Brain microvascular endothelial cell (primary cell): ENCODE results near the gene UEVLD.

Experiments used
- DNase-seq: peaks from one replicate; pipeline ENCODE4 v3.0.0-alpha.2; 2020
- H3K27ac ChIP-seq: fragments of 250-450 bp; sonication (Bioruptor Pico); 2 replicates; pipeline ENCODE4 v1.5.1; 2020; ENCODE audit warnings: mild to moderate bottlenecking, moderate library complexity
- H3K27me3 ChIP-seq: fragments of 250-450 bp; sonication (Bioruptor Pico); replicated peaks from 2 replicates; pipeline ENCODE4 v1.5.1; 2020; ENCODE audit warnings: mild to moderate bottlenecking
- H3K36me3 ChIP-seq: fragments of 250-450 bp; sonication (Bioruptor Pico); replicated peaks from 2 replicates; pipeline ENCODE4 v1.5.1; 2020; ENCODE audit warnings: mild to moderate bottlenecking
- H3K4me3 ChIP-seq: 2 replicates; pipeline ENCODE4 v1.5.1; 2011; ENCODE audit warnings: low read depth, mild to moderate bottlenecking, control low read depth, low read length, moderate library complexity
- in situ Hi-C: cut with HindIII; loops from 2 replicates; pipeline ENCODE4 v1.10.0; 2017; ENCODE audit warnings: low sequenced_read_pairs, low pct_ligation_motif_present
- TF ChIP-seq, protein P1 (sequence below): IDR thresholded peaks from 2 replicates; pipeline ENCODE4 v1.5.1; 2011; ENCODE audit warnings: low read depth, mild to moderate bottlenecking, moderate library complexity, low read length, control low read depth, inconsistent platforms; ENCODE audit errors: missing control alignments

The UEVLD gene

DNA sequence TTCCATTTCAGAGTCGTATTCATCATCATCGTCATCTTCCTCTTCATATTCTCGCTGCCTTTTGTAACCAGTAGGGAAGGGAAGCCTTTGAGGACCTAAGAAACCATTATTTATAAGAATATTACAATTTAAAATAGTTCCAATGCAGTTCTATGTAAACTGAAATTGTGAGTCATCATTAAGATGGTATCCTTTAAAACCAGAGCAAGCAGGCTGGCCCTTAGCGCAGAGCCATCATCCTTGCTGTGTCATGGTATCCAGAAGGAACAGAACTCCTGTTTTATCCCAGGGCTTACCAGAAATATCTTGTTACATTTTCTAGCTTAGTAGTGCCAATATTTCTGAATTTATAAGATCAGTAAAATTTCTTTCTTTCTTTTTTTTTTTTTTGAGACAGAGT lies 23.9 kb upstream of the UEVLD start:
- TF ChIP-seq, protein P1, sequence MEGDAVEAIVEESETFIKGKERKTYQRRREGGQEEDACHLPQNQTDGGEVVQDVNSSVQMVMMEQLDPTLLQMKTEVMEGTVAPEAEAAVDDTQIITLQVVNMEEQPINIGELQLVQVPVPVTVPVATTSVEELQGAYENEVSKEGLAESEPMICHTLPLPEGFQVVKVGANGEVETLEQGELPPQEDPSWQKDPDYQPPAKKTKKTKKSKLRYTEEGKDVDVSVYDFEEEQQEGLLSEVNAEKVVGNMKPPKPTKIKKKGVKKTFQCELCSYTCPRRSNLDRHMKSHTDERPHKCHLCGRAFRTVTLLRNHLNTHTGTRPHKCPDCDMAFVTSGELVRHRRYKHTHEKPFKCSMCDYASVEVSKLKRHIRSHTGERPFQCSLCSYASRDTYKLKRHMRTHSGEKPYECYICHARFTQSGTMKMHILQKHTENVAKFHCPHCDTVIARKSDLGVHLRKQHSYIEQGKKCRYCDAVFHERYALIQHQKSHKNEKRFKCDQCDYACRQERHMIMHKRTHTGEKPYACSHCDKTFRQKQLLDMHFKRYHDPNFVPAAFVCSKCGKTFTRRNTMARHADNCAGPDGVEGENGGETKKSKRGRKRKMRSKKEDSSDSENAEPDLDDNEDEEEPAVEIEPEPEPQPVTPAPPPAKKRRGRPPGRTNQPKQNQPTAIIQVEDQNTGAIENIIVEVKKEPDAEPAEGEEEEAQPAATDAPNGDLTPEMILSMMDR = no peak
- Histone ChIP-seq H3K4me3 (no peak overlapping the region), H3K27ac (no peak overlapping the region), H3K36me3 (peaks cover 43% of the 10 kb centered on the region), H3K27me3 (no peaks in the 10 kb centered on the region)
- no peak for DNase-seq
- in situ Hi-C loops = no loop called here

DNA sequence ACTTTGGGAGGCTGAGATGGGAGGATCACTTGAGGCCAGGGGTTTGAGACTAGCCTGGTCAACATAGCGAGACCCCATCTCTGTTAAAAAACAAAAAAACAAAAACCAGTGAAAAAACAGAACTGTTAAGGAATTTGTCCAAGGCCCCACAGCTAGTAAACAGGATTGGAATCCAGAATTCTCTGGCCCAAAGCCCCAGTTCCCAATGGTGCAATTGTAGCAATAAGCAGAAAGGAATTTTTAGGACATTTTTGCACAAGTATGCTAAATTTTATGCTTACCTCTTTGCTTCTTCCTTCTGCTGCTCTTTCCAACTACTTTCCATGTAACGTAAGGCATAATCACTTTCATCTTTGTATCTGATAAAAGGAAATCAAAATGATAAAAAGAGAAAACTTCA lies 22.7 kb upstream of the UEVLD start:
- H3K4me3 ChIP-seq = no peak overlapping the region
- H3K27me3 ChIP-seq = no peaks in the 10 kb centered on the region
- DNase-seq = no peak
- H3K27ac ChIP-seq = no peak overlapping the region
- TF ChIP-seq, protein P1 = no peak
- H3K36me3 ChIP-seq = peaks cover 49% of the 10 kb centered on the region
- in situ Hi-C loops = no loop called here

DNA sequence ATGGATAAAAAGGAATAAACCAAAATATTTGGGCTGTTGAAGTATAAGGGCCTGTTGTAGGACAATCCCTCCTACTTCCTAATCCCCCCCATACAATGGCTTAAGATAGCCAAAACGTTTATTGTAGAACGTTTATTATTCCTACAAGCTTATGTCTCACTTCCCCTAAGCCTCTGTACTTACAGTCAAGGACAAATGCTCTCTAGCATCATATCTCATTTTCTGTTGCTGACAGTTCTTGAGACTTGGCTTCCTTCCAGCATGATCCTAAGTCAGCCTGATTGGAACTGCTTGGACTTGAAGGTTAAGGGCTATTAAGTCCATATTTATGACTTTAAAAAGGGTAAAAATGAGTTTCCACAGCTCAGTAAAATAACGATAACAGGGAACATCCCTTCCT lies 19.8 kb upstream of the UEVLD start:
- no peak overlapping the region for H3K27ac ChIP-seq
- no peaks in the 10 kb centered on the region for H3K27me3 ChIP-seq
- DNase-seq = no peak
- H3K36me3 ChIP-seq = peaks cover 38% of the 10 kb centered on the region
- in situ Hi-C loops = no loop called here
- TF ChIP-seq, protein P1 = no peak
- H3K4me3 ChIP-seq = no peak overlapping the region

DNA sequence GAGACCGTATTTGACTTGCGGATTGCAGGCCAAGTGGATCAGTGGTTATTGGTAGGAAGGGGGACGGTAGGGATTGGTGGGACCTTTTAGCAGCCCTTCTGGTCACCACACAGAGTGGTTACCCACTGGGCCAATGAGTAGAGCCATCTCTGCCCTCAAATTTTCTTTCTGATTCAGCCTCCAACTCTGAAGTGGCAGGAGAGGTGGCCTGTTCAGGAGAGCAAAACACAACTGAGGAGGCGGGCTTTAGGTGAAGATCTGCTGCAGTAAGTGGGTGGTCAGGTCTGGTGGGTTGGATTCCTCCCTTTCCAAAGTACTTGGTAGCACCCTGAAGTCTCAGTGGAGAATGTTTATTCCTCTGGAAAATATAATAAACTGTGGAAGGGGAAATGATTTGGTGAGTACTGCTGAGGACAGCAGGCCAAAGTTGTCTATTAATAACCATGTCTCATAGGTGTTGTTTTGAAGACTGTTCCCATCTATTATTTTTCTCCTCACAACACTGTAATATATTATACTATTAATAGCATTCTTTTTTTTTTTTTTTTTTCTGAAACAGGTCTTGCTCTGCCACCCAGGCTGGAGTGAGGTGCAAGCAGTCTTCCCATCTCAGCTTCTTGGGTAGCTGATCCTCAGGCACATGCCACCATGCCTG lies 12.5 kb upstream of the UEVLD start:
- no peak overlapping the region for H3K27ac ChIP-seq
- H3K27me3 ChIP-seq = no peaks in the 10 kb centered on the region
- DNase-seq = no peak
- TF ChIP-seq, protein P1 = no peak
- peaks cover 12% of the 10 kb centered on the region for H3K36me3 ChIP-seq
- no peak overlapping the region for H3K4me3 ChIP-seq
- in situ Hi-C loops = no loop called here

DNA sequence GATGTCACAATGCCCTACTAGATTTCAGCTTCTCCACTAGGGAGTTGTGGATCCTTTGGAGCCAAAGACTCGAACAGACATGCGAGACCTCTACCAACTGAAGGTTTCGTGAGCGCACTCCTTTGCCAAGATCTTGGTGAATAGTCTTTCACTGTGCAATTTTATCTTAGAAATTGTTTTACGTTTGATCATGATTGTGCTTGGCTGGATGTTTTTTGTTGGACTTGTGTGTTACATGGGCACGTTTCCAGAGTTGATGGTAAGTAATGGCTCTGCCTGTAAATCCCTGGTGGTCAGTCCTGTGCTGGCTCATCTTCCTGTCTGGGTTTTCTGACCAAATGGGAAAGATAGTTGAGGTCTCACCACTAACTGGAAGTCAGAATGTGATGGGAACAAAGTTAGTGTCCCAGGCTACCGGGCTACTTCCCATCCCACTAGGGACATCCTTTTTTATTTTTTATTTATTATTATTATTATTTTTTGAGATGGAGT lies 11.3 kb upstream of the UEVLD start, which contains the start of gene MISFA:
MISFA (plus strand) TSS at position 51 of the 492 bp plus-strand sequence; CDS start at position 191, 140 bp downstream.
- no peak for DNase-seq
- H3K27ac ChIP-seq = no peak within 1 kb of the TSS
- no peaks in the 10 kb centered on the region for H3K27me3 ChIP-seq
- TF ChIP-seq, protein P1 = no peak
- H3K36me3 ChIP-seq = peaks cover 7% of the 10 kb centered on the region
- in situ Hi-C loops = no loop called here
- H3K4me3 ChIP-seq = no peak within 1 kb of the TSS
